GM12872 (cell line): ENCODE results near the gene KLHL2.

Experiments used
- TF ChIP-seq, protein P1 (sequence below): IDR thresholded peaks from 3 replicates; pipeline ENCODE4 v1.5.1; 2011; ENCODE audit warnings: low read depth, mild to moderate bottlenecking, low read length, moderate library complexity; ENCODE audit not compliant: insufficient read depth

KLHL2 gene

DNA sequence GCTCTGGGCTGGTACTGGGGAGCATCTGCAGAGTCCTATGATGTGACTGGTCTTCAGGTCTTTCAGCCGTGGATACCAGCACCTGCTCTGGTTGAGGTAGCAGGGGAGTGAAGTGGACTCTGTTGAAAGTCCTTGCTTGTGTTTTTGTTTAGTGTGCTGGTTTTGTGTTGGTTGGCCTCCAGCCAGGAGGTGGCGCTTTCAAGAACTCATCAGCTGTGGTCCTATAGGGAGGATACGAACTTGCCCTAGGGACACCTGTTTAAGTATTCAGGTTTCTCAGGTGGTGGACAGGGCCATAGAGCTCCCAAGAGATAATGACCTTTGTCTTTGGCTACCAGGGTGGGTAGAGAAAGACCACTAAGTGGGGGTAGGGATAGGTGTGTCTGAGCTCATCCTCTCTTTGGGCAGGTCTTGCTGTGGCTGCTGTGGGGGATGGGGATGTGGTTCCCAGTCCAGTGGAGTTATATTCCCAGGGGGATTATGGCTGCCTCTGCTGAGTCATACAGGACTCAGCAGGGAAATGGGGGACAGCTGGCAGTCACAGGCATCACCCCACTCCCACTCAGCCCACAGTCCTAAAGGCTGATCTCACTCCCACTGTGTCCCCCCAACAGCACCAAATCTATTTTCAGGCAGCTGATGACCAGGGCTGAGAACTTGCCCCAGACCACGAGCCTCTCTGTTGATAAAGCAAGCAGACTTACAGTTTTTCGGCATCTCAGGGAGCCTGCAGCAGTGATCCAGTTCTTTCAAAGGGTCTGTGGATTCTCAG lies 144.2 kb downstream of the KLHL2 start:
- TF ChIP-seq, protein P1, sequence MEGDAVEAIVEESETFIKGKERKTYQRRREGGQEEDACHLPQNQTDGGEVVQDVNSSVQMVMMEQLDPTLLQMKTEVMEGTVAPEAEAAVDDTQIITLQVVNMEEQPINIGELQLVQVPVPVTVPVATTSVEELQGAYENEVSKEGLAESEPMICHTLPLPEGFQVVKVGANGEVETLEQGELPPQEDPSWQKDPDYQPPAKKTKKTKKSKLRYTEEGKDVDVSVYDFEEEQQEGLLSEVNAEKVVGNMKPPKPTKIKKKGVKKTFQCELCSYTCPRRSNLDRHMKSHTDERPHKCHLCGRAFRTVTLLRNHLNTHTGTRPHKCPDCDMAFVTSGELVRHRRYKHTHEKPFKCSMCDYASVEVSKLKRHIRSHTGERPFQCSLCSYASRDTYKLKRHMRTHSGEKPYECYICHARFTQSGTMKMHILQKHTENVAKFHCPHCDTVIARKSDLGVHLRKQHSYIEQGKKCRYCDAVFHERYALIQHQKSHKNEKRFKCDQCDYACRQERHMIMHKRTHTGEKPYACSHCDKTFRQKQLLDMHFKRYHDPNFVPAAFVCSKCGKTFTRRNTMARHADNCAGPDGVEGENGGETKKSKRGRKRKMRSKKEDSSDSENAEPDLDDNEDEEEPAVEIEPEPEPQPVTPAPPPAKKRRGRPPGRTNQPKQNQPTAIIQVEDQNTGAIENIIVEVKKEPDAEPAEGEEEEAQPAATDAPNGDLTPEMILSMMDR, result peak; percentile 29; the same call in 1 of the 3 replicates

DNA sequence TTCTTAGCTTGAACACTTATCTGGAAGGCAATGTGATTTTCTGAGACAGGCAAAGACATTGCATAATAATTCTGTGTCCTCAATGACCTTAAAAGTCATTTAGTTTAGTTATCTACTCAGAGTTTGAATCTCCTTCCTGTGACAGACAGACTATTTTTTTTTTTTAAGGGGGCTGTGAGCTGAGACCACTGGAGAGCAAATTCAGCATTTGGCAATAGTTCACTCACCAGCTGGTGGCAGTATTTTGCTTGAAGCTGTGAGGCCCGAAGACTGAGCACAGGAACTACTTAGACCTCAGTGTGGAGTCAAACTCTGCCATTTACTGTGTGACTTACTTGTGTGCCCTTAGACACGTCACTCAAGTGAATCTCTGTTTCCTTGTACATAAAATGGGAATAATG lies 148.5 kb downstream of the KLHL2 start:
- TF ChIP-seq, protein P1, result peak; percentile 51

- TF ChIP-seq, protein P1, result no peak
These were observed 152.1 kb downstream of the KLHL2 start for GRCh38 chr4:165359506-165359905.

GRCh38 chr4:165360041-165360695 lies 152.8 kb downstream of the KLHL2 start:
- TF ChIP-seq, protein P1, result no peak

DNA sequence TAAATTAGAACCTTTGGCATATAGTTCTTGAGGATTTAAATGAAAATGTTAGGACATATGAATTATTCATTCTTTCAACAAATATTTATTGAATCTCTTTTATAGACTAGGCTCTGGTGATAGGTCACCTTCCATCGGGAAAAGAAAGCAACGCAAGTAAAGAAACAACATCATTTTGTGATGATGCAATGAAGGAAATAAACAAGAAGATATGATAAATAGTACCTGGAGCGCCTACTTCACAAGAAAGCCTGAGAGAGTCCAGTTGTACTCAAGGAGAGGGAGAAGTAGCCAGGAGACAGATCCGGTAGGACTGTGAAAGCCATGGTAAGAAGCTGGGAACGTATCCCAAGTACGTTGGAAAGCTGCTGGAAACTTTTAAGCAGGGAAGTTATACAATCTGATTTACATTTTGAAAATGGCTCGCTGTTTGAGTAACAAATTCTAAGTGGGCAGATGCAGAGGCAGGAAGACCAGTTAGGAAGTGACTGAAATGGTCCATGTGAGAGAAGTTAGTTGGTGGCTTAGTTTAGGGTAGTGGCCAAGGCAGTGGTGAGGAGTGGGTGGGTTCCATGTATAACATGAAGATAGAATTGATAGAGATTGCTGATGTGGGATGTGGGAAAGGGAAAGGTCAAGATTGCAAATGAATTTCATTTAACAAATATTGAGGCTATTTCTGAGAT lies 153.8 kb downstream of the KLHL2 start:
- TF ChIP-seq, protein P1, result no peak

- TF ChIP-seq, protein P1, result no peak
These were observed 154.4 kb downstream of the KLHL2 start for GRCh38 chr4:165361810-165362209.

- TF ChIP-seq, protein P1, result no peak
These were observed 157.2 kb downstream of the KLHL2 start for GRCh38 chr4:165364452-165365080.
